Subcutaneous abdominal adipose tissue (tissue), 5 donors: ENCODE data around the gene EPN2.
"Not testable (repeated sequence)": the region's sequence is repeated elsewhere in the genome, so short reads cannot be mapped to it uniquely, and the experiment has no call there.

ENCODE experiments used
- H3K27ac ChIP-seq: one replicate; pipeline ENCODE4 v1.7.0; 2013; ENCODE audit warnings: low read depth, mild to moderate bottlenecking, inconsistent platforms, low read length, moderate library complexity
- H3K27me3 ChIP-seq, 5 donors: one replicate each; pipeline ENCODE4 v1.7.0; 2013; ENCODE audit warnings: low read length in 5 of 5, inconsistent platforms in 1 of 5; ENCODE audit not compliant: control insufficient read depth in 5 of 5, insufficient read depth in 4 of 5
- H3K36me3 ChIP-seq, 5 donors: one replicate each; pipeline ENCODE4 v1.7.0; 2013; ENCODE audit warnings: low read length in 5 of 5; ENCODE audit not compliant: control insufficient read depth in 5 of 5, insufficient read depth in 5 of 5
- H3K4me1 ChIP-seq, 5 donors: one replicate each; pipeline ENCODE4 v1.7.0; 2013; ENCODE audit warnings: low read length in 5 of 5, mild to moderate bottlenecking in 3 of 5, moderate library complexity in 1 of 5; ENCODE audit not compliant: control insufficient read depth in 5 of 5, insufficient read depth in 5 of 5
- H3K4me3 ChIP-seq, 5 donors: one replicate each; pipeline ENCODE4 v1.7.0; 2013; ENCODE audit warnings: low read length in 5 of 5, low read depth in 1 of 5
- H3K9ac ChIP-seq, 5 donors: one replicate each; pipeline ENCODE4 v1.7.0; 2013; ENCODE audit warnings: low read length in 5 of 5, mild to moderate bottlenecking in 4 of 5, moderate library complexity in 3 of 5
- H3K9me3 ChIP-seq, 5 donors: one replicate each; pipeline ENCODE4 v1.7.0; 2013; ENCODE audit warnings: low read length in 5 of 5; ENCODE audit not compliant: control insufficient read depth in 5 of 5
- donor health status: healthy.
- donor health status: healthy.
- donor health status: healthy.
- donor health status: healthy.
- donor health status: healthy.

The EPN2 gene

DNA sequence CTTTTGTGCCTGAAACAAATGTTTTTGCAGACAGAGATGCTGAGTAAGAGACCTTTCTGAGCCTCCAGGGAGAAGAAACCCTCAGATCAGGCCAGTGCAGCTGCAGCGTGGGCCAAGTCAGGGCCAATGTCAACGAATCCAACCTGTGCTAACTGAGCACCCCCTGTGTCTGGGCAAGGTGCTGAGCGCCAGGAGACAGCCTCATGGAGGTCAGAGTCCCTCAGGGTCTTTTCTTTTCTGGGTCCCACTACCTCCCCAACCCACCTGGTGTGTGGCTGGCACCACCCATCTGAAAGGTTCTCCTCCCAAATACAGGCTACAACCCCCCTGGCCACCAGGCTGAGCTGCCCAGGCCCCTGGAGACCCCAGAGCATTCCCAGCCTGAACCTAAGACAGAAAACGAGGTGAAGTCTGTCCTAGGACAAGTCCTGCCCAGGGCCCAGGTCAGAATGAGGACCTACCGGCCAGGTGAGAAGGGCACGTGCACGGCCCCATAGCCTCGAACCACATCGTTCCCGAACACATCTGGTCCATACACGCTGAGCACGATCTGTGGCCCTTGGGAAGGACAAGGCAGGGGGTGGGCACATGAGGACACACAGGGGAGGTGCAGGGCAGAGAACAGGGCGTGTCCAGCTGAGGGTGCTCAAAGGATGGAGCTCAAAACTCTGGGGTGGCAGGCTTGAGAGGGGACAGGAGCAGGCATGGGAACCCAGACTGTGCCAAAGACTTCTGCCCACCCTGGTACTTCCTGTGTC is 110.3 kb downstream of the EPN2 start:
- no peaks in the 10 kb centered on the region for H3K27me3 ChIP-seq
- H3K4me1 ChIP-seq: peaks cover 20 to 46% (median 42%) of the 10 kb centered on the region in 5 donors
- no peaks in the 10 kb centered on the region for H3K36me3 ChIP-seq
- no peak overlapping the region for H3K9ac ChIP-seq
- peak overlapping the region; percentile 77 for H3K27ac ChIP-seq
- H3K4me3 ChIP-seq: no peak overlapping the region
- no peaks in the 10 kb centered on the region for H3K9me3 ChIP-seq

DNA sequence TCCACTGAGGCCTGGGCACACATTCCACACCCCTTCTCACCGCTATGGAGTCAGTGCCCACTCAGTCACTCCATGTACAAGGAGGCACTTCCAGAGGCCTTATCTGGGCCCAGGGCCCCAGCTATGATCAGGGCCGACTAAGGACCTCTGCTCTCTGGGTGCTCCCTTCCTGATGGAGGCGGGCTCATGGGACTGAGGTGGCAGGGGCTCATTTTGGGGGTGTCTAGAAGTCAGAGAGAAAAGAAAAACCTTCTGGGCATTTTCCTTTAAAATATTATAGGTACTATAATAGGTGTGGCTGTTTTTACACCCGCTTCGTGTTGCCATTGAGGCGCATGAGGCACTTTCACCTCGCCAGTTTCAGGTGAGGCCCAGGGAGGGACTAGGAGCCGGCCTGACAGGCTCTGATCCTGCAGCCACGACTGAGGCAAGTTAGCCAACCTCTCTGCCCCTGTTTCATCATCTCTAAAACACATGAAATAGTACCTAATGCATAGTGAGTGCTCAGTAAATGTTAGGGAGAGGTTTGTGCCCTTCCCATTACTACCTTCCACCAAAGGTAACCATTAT is 111.0 kb downstream of the EPN2 start:
- Histone ChIP-seq H3K9me3 (no peaks in the 10 kb centered on the region), H3K9ac (no peak overlapping the region), H3K36me3 (no peaks in the 10 kb centered on the region), H3K27ac (no peak overlapping the region), H3K4me1 (peaks cover 20 to 40% (median 40%) of the 10 kb centered on the region in 5 donors), H3K27me3 (no peaks in the 10 kb centered on the region), H3K4me3 (no peak overlapping the region)

DNA sequence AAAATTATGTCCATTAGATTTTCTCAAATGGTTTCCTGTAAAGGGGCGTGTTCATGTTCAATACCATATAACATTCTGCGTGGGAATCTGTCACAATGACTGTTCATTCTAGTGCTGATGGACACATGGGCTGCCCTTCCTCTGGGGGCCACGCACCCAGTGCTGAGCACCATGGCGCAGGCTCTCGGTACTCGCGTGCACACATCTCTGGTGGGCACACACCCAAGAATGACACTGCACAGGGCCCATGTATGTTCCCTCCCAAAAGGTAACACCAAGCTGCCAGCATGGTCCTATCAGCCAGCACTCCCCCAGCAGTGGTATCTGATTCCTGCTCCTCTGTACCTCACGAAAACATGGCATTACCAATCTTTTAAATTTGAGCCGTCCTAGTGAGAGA is 111.6 kb downstream of the EPN2 start:
- Histone ChIP-seq H3K4me3 (no peak overlapping the region), H3K36me3 (no peaks in the 10 kb centered on the region), H3K9ac (no peak overlapping the region), H3K27me3 (no peaks in the 10 kb centered on the region), H3K4me1 (peaks cover 20 to 38% (median 37%) of the 10 kb centered on the region in 5 donors), H3K9me3 (no peaks in the 10 kb centered on the region), H3K27ac (no peak overlapping the region)

GRCh38 chr17:19353401-19353800 is 116.2 kb downstream of the EPN2 start:
- H3K27me3 ChIP-seq, H3K27ac ChIP-seq, H3K36me3 ChIP-seq, H3K9ac ChIP-seq, H3K4me3 ChIP-seq, H3K9me3 ChIP-seq, H3K4me1 ChIP-seq: not testable (repeated sequence)

- Histone ChIP-seq H3K4me1 (peaks cover 0 to 4% (median 3%) of the 10 kb centered on the region in 5 donors), H3K27me3 (no peaks in the 10 kb centered on the region), H3K4me3 (no peak overlapping the region), H3K36me3 (peaks cover 0 to 4% (median 3%) of the 10 kb centered on the region in 5 donors), H3K9ac (no peak overlapping the region), H3K9me3 (no peaks in the 10 kb centered on the region), H3K27ac (no peak overlapping the region)
Observed at GRCh38 chr17:19354748-19355147, 117.6 kb downstream of the EPN2 start.

- Histone ChIP-seq H3K36me3 (peaks cover 0 to 4% (median 3%) of the 10 kb centered on the region in 5 donors), H3K9ac (no peak overlapping the region), H3K27ac (no peak overlapping the region), H3K9me3 (no peaks in the 10 kb centered on the region), H3K4me1 (peaks cover 2 to 11% (median 10%) of the 10 kb centered on the region in 5 donors), H3K4me3 (no peak overlapping the region), H3K27me3 (no peaks in the 10 kb centered on the region)
Observed at GRCh38 chr17:19357351-19357750, 120.2 kb downstream of the EPN2 start.

DNA sequence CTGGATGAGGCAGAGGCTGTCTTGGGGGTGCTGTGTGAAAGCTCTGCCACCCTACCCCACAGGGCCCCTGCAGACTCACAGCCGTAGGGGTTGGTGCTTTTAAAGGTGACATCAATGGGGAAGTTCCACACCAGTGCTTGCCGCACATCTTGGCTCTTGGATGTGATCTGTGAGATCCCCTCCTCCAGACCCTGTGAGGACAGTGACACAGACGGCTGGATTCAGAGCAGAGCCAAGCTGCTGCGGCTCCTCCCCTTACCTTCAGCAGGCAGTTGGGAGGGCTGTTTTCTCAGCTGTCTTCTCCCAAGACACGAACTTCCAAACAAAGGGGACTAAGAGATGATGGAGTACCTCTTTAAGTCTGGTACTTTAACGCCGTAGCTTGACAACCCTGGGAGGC is 120.6 kb downstream of the EPN2 start:
- Histone ChIP-seq H3K9ac (no peak overlapping the region), H3K9me3 (no peaks in the 10 kb centered on the region), H3K4me1 (peaks cover 2 to 12% (median 11%) of the 10 kb centered on the region in 5 donors), H3K27ac (no peak overlapping the region), H3K27me3 (no peaks in the 10 kb centered on the region), H3K36me3 (peaks cover 0 to 4% (median 3%) of the 10 kb centered on the region in 5 donors), H3K4me3 (no peak overlapping the region)

DNA sequence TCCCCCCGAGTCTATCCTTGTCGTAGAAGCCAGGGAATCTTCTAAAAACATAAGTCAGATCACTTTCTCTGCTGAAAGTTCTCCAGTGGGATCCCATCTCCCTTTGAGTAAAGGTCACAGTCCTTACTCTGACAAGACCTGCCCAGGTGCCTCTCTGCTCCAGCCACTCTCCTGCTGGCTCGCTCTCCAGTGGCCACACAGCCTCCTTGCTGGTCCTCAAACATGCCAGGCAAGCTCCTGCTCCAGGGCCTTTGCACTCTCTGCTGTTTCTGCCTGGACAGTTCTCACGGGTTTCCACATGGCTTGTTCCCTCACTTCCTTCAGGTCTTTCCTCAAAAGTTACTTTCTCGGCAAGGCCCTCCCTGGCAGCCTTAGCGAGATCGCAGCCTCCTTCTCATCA is 122.0 kb downstream of the EPN2 start:
- no peak overlapping the region for H3K27ac ChIP-seq
- peaks cover 2 to 19% (median 15%) of the 10 kb centered on the region in 5 donors for H3K4me1 ChIP-seq
- no peaks in the 10 kb centered on the region for H3K9me3 ChIP-seq
- no peaks in the 10 kb centered on the region for H3K27me3 ChIP-seq
- no peak overlapping the region for H3K4me3 ChIP-seq
- H3K36me3 ChIP-seq: peaks cover 0 to 4% (median 3%) of the 10 kb centered on the region in 5 donors
- no peak overlapping the region for H3K9ac ChIP-seq

- Histone ChIP-seq H3K9ac (no peak overlapping the region), H3K27me3 (no peaks in the 10 kb centered on the region), H3K36me3 (peaks cover 0 to 4% (median 3%) of the 10 kb centered on the region in 5 donors), H3K27ac (no peak overlapping the region), H3K4me1 (peaks cover 2 to 19% (median 15%) of the 10 kb centered on the region in 5 donors), H3K9me3 (no peaks in the 10 kb centered on the region), H3K4me3 (no peak overlapping the region)
Observed at GRCh38 chr17:19359856-19360255, 122.7 kb downstream of the EPN2 start.

- peaks cover 2 to 19% (median 15%) of the 10 kb centered on the region in 5 donors for H3K4me1 ChIP-seq
- H3K36me3 ChIP-seq: peaks cover 0 to 4% (median 3%) of the 10 kb centered on the region in 5 donors
- H3K9ac ChIP-seq: no peak overlapping the region
- no peak overlapping the region for H3K27ac ChIP-seq
- no peaks in the 10 kb centered on the region for H3K9me3 ChIP-seq
- no peak overlapping the region for H3K4me3 ChIP-seq
- no peaks in the 10 kb centered on the region for H3K27me3 ChIP-seq
Observed at GRCh38 chr17:19360772-19361171, 123.6 kb downstream of the EPN2 start.
